Epithelial cell of esophagus (primary cell): ENCODE results near the gene DERL2.

Experiments
- DNase-seq: peaks from one replicate; pipeline ENCODE4 v3.0.0; 2010; ENCODE audit warnings: low read depth
- H3K4me3 ChIP-seq: 2 replicates; pipeline ENCODE4 v1.5.1; 2011; ENCODE audit warnings: mild to moderate bottlenecking, low read length, control low read depth
- CTCF ChIP-seq: IDR thresholded peaks from 2 replicates; pipeline ENCODE4 v1.5.1; 2011; ENCODE audit warnings: low read depth, mild to moderate bottlenecking, low read length, control low read depth, inconsistent platforms; ENCODE audit not compliant: insufficient read depth; ENCODE audit errors: missing control alignments

DERL2 gene

GRCh38 chr17:5527601-5528250 is 41.7 kb upstream of the DERL2 start:
- H3K4me3 ChIP-seq = no peak overlapping the region
- no peak for TF ChIP-seq CTCF
- DNase-seq = no peak

GRCh38 chr17:5526821-5527598 is 41.0 kb upstream of the DERL2 start:
- H3K4me3 ChIP-seq = no peak overlapping the region
- TF ChIP-seq CTCF = no peak
- peak; percentile 93 for DNase-seq

GRCh38 chr17:5523249-5523648 is 37.3 kb upstream of the DERL2 start:
- DNase-seq = no peak
- TF ChIP-seq CTCF = no peak
- H3K4me3 ChIP-seq = no peak overlapping the region

- no peak for DNase-seq
- H3K4me3 ChIP-seq = no peak overlapping the region
- no peak for TF ChIP-seq CTCF
Observed at GRCh38 chr17:5522476-5522875, 36.5 kb upstream of the DERL2 start.

GRCh38 chr17:5516060-5516792 is 30.2 kb upstream of the DERL2 start:
- DNase-seq = peak; percentile 87
- no peak overlapping the region for H3K4me3 ChIP-seq
- TF ChIP-seq CTCF = no peak

- no peak overlapping the region for H3K4me3 ChIP-seq
- TF ChIP-seq CTCF = no peak
- DNase-seq = no peak
Observed at GRCh38 chr17:5514976-5515375, 29.0 kb upstream of the DERL2 start.
